CD4-positive, alpha-beta T cell (primary cell): Measurements from ENCODE around the gene TCAP. TPM values are rescaled to one million over a fixed set of nuclear protein-coding genes. Genes with fewer than 3 reads are reported as not detected.
A peak's percentile ranks its signal among the peaks of the same experiment; 100 is the strongest.
"Not testable (repeated sequence)": the region's sequence is repeated elsewhere in the genome, so short reads cannot be mapped to it uniquely, and the experiment has no call there.

Experiments
- ATAC-seq: fragments of 200-7000 bp; cut with Tn5 transposase; one replicate; pipeline ENCODE4 v1.10.0; 2022; ENCODE audit warnings: mild to moderate bottlenecking; ENCODE audit not compliant: poor library complexity
- CTCF ChIA-PET: fragments of 350-600 bp; sonication (Branson Sonifier 250); formaldehyde crosslinking; loops from one replicate; lab custom pipeline; 2021; ENCODE audit warnings: antibody characterized with exemption, inconsistent platforms; lab: Charles Lee
- POLR2A ChIA-PET: fragments of 350-600 bp; sonication (Branson Sonifier 250); formaldehyde crosslinking; loops from one replicate; lab custom pipeline; 2021; ENCODE audit warnings: antibody characterized with exemption, inconsistent platforms; lab: Charles Lee
- DNase-seq, 14 experiments: peaks; one replicate each; pipeline ENCODE4 v3.0.0-alpha.2; 2013 to 2020; ENCODE audit warnings: mixed read lengths in 2 of 14
- H3K27ac ChIP-seq, 2 donors: one replicate each; pipeline versions ENCODE4 v1.5.1 to v1.7.0; 2013; ENCODE audit warnings: low read length in 2 of 2, low read depth in 1 of 2, mild to moderate bottlenecking in 1 of 2
- H3K27me3 ChIP-seq, 2 experiments: 1 replicate in 1 of 2; 2 replicates in 1 of 2; pipeline versions ENCODE4 v1.6.1 to v1.7.0; 2013; ENCODE audit warnings: low read length in 2 of 2, control low read depth in 1 of 2, mild to moderate bottlenecking in 1 of 2, moderate library complexity in 1 of 2; ENCODE audit not compliant: insufficient read depth in 2 of 2, control insufficient read depth in 1 of 2
- H3K36me3 ChIP-seq: one replicate; pipeline ENCODE4 v1.6.1; 2013; ENCODE audit warnings: low read length, control low read depth; ENCODE audit not compliant: insufficient read depth
- H3K4me1 ChIP-seq: one replicate; pipeline ENCODE4 v1.6.1; 2013; ENCODE audit warnings: low read length, control low read depth; ENCODE audit not compliant: insufficient read depth
- H3K4me3 ChIP-seq: one replicate; pipeline ENCODE4 v1.5.1; 2013; ENCODE audit warnings: mild to moderate bottlenecking, low read length, moderate library complexity
- H3K9me3 ChIP-seq, 2 experiments: 1 replicate in 1 of 2; 2 replicates in 1 of 2; pipeline versions ENCODE4 v1.6.1 to v1.7.0; 2013; ENCODE audit warnings: low read length in 2 of 2, mild to moderate bottlenecking in 2 of 2, control low read depth in 1 of 2, moderate library complexity in 1 of 2; ENCODE audit not compliant: control insufficient read depth in 1 of 2, insufficient read depth in 1 of 2
- H3K27ac Mint-ChIP-seq: one replicate; pipeline ENCODE4 v1.8.0; 2020; ENCODE audit warnings: mixed read lengths
- H3K27me3 Mint-ChIP-seq: one replicate; pipeline ENCODE4 v1.8.0; 2021; ENCODE audit warnings: mixed read lengths
- H3K36me3 Mint-ChIP-seq: one replicate; pipeline ENCODE4 v1.8.0; 2021; ENCODE audit warnings: low read depth, mixed read lengths
- H3K4me1 Mint-ChIP-seq: one replicate; pipeline ENCODE4 v1.8.0; 2021; ENCODE audit warnings: low read depth, mixed read lengths
- H3K4me3 Mint-ChIP-seq: one replicate; pipeline ENCODE4 v1.8.0; 2020; ENCODE audit warnings: mild to moderate bottlenecking, mixed read lengths
- H3K9me3 Mint-ChIP-seq: one replicate; pipeline ENCODE4 v1.8.0; 2020; ENCODE audit warnings: mixed read lengths
- intact Hi-C, 2 experiments: fragments of 100-400 bp; cut with DNase I in 1 of 2; cut with micrococcal nuclease in 1 of 2; formaldehyde crosslinking; loops; one replicate each; pipeline versions ENCODE4 v1.15.1 to v1.9.0; 2023 to 2025; cut with DNase I, micrococcal nuclease
- total RNA-seq, 174 experiments: library from RNA in 2 of 174; stranded (reverse) in 2 of 174; gene quantifications; one replicate each; pipeline ENCODE4 v1.2.3 and lab custom pipeline; 2021 to 2026
- TF ChIP-seq, protein P1 (sequence below): fragments of 200-600 bp; IDR thresholded peaks from one replicate; pipeline ENCODE4 v1.8.0; 2022; ENCODE audit warnings: antibody characterized with exemption, mild to moderate bottlenecking

TCAP gene
- total RNA-seq, 2 experiments from 2014 or later = 6.4 TPM

DNA sequence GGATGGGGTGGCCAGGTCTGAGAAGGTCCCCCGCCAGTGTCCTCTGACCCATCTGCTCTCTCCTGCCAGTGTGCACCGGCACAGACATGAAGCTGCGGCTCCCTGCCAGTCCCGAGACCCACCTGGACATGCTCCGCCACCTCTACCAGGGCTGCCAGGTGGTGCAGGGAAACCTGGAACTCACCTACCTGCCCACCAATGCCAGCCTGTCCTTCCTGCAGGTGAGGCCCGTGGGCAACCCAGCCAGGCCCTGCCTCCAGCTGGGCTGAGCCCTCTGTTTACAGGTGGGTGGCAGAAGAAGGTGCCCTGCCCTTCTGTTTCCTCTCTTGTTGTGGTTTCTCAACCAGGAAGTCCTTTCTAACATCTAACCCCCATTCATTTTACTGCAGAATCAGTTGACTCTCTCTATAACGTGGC lies 41.8 kb downstream of the TCAP start:
- no peak overlapping the region for H3K27ac ChIP-seq
- Mint-ChIP-seq H3K27me3 (no peaks in the 10 kb centered on the region), H3K4me1 (peaks cover 9% of the 10 kb centered on the region), H3K9me3 (no peaks in the 10 kb centered on the region), H3K4me3 (no peak overlapping the region), H3K27ac (no peak overlapping the region), H3K36me3 (no peaks in the 10 kb centered on the region)
- peaks cover 0 to under 1% of the 10 kb centered on the region in 2 experiments for H3K27me3 ChIP-seq
- no peaks in the 10 kb centered on the region for H3K36me3 ChIP-seq
- peaks cover 25% of the 10 kb centered on the region for H3K4me1 ChIP-seq
- no peaks in the 10 kb centered on the region for H3K9me3 ChIP-seq
- no peak overlapping the region for H3K4me3 ChIP-seq
- peak in 5 of 14 experiments; percentile 11 to 47 (median 35) for DNase-seq
- intact Hi-C loops = no loop called here
- POLR2A ChIA-PET = interaction anchor here (0.9 to 1.5 kb wide), 3 partner anchors 19 to 220 kb away, joined by 3 read pairs; partner anchors contain the start of genes LRRC3C, MIEN1, ORMDL3 and PGAP3
- peak; percentile 68 for ATAC-seq
- CTCF ChIA-PET = no interaction called here
- TF ChIP-seq, protein P1, sequence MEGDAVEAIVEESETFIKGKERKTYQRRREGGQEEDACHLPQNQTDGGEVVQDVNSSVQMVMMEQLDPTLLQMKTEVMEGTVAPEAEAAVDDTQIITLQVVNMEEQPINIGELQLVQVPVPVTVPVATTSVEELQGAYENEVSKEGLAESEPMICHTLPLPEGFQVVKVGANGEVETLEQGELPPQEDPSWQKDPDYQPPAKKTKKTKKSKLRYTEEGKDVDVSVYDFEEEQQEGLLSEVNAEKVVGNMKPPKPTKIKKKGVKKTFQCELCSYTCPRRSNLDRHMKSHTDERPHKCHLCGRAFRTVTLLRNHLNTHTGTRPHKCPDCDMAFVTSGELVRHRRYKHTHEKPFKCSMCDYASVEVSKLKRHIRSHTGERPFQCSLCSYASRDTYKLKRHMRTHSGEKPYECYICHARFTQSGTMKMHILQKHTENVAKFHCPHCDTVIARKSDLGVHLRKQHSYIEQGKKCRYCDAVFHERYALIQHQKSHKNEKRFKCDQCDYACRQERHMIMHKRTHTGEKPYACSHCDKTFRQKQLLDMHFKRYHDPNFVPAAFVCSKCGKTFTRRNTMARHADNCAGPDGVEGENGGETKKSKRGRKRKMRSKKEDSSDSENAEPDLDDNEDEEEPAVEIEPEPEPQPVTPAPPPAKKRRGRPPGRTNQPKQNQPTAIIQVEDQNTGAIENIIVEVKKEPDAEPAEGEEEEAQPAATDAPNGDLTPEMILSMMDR = no peak

DNA sequence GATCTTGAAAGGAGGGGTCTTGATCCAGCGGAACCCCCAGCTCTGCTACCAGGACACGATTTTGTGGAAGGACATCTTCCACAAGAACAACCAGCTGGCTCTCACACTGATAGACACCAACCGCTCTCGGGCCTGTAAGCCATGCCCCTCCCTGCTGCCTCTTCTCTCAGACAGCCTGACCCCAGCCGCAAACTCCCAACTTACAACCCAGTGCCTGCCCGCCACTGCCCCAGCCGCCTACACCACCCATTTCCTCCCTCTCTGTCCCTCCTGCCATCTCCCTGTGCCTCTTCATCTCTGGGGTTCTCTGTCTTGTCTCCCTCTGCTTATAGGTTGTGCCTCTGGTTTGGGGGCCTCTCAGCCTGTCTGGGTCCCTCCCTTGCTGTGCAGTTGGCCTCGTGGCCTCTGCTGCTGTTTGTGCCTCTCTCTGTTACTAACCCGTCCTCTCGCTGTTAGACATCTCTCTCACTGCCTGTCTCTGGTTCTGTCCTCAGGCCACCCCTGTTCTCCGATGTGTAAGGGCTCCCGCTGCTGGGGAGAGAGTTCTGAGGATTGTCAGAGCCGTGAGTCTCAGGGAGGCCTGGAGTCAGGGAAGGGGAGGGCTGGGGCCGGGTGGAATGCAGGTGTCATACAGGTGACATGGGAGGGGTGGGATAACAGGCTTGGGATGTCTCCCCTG lies 44.3 kb downstream of the TCAP start:
- H3K27ac ChIP-seq = no peak overlapping the region
- ChIA-PET CTCF (no interaction called here), POLR2A (no interaction called here)
- Mint-ChIP-seq H3K4me1 (peaks cover 9% of the 10 kb centered on the region), H3K27me3 (no peaks in the 10 kb centered on the region), H3K9me3 (no peaks in the 10 kb centered on the region), H3K36me3 (no peaks in the 10 kb centered on the region), H3K4me3 (no peak overlapping the region), H3K27ac (no peak overlapping the region)
- TF ChIP-seq, protein P1 = no peak
- no peaks in the 10 kb centered on the region for H3K27me3 ChIP-seq
- no peak overlapping the region for H3K4me3 ChIP-seq
- DNase-seq = peak in 2 of 14 experiments; percentile 6 to 21
- intact Hi-C loops = no loop called here
- no peaks in the 10 kb centered on the region for H3K9me3 ChIP-seq
- no peak for ATAC-seq
- no peaks in the 10 kb centered on the region for H3K36me3 ChIP-seq
- peaks cover 25% of the 10 kb centered on the region for H3K4me1 ChIP-seq

DNA sequence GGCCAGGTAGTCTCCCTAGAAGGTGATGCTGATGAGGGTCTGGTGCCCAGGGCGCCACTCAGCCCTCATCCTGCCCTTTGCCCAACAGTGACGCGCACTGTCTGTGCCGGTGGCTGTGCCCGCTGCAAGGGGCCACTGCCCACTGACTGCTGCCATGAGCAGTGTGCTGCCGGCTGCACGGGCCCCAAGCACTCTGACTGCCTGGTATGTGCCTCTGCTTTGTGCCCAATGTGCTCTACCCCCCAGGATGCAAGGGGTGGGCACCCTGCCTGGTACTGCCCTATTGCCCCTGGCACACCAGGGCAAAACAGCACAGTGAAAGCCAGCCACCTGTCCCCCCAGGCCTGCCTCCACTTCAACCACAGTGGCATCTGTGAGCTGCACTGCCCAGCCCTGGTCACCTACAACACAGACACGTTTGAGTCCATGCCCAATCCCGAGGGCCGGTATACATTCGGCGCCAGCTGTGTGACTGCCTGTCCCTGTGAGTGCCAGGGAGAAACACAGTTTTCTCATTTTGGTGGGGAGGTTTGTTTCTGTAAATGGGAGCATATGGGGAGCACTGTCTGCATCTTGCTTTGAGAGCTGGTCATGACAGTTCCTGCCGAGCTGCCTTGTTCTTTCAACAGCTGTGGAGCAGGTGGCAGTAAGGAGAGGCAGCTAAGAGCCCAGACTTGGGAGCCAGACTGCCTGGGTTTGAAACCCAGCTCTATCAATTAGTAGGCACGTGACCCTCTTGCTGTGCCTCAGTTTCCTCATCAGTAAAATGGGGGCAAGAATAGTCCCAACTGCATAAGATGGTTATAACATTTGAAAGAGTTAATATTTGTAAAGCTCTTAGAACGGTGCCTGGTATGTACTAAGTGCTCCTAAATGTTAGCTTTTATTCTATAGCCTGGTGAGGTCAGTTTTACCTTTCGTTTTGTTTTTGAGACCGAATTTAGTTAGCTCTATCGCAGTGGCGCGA lies 45.1 kb downstream of the TCAP start:
- H3K27me3 ChIP-seq = no peaks in the 10 kb centered on the region
- no peak for ATAC-seq
- Mint-ChIP-seq H3K4me1 (peaks cover 9% of the 10 kb centered on the region), H3K4me3 (no peak overlapping the region), H3K27ac (no peak overlapping the region), H3K27me3 (no peaks in the 10 kb centered on the region), H3K36me3 (no peaks in the 10 kb centered on the region), H3K9me3 (no peaks in the 10 kb centered on the region)
- TF ChIP-seq, protein P1 = no peak
- peaks cover 25% of the 10 kb centered on the region for H3K4me1 ChIP-seq
- H3K27ac ChIP-seq = no peak overlapping the region
- no peak for DNase-seq
- CTCF ChIA-PET = interaction anchor here (1.0 kb wide), 1 partner anchor 28 kb away, joined by 4 read pairs; no protein-coding TSS in a partner anchor
- no peaks in the 10 kb centered on the region for H3K36me3 ChIP-seq
- POLR2A ChIA-PET = interaction anchor here (1.0 kb wide), 1 partner anchor 20 kb away, joined by 3 read pairs; the partner anchor contains the start of gene MIEN1
- no peak overlapping the region for H3K4me3 ChIP-seq
- no peaks in the 10 kb centered on the region for H3K9me3 ChIP-seq
- intact Hi-C loops = no loop called here

DNA sequence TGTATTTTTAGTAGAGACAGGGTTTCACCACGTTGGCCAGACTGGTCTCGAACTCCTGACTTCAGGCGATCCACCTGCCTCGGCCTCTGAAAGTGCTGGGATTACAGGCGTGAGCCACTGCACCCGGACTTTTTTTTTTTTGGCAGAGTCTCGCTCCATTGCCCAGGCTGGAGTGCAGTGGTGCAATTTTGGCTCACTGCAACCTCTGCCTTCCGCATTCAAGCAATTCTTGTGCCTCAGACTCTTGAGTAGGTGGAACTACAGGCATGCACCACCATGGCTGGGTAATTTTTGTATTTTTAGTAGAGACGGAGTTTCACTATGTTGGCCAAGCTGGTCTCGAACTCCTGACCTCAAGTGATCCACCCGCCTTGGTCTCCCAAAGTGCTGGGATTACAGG lies 45.9 kb downstream of the TCAP start:
- H3K27ac Mint-ChIP-seq, H3K4me3 ChIP-seq, H3K27ac ChIP-seq, DNase-seq, H3K27me3 ChIP-seq, H3K4me1 Mint-ChIP-seq, H3K36me3 ChIP-seq, H3K36me3 Mint-ChIP-seq, H3K9me3 ChIP-seq, H3K4me3 Mint-ChIP-seq, H3K27me3 Mint-ChIP-seq, H3K9me3 Mint-ChIP-seq, ATAC-seq, intact Hi-C loops: not testable (repeated sequence)
- CTCF ChIA-PET = interaction anchor here (1.0 kb wide), 1 partner anchor 29 kb away, joined by 4 read pairs; no protein-coding TSS in a partner anchor
- H3K4me1 ChIP-seq = peaks cover 20% of the 10 kb centered on the region
- POLR2A ChIA-PET = interaction anchor here (1.0 kb wide), 1 partner anchor 19 kb away, joined by 3 read pairs; the partner anchor contains the start of gene MIEN1
